OCI-LY3 (cell line): Measurements from ENCODE around the gene SPPL2A.

ENCODE experiments used
- H2AFZ ChIP-seq: fragments of 200-600, 300-600 bp; shearing (Covaris generic); 2 replicates; pipeline ENCODE4 v1.6.0; 2014; ENCODE audit warnings: antibody characterized with exemption, low read depth, low read length
- H3K27ac ChIP-seq: fragments of 200-600, 300-600 bp; sonication (generic); 2 replicates; pipeline ENCODE4 v1.5.1; 2014; ENCODE audit warnings: mild to moderate bottlenecking, low read length, moderate library complexity, mixed read lengths
- H3K27me3 ChIP-seq: fragments of 200-600, 300-600 bp; sonication (generic); 2 replicates; pipeline ENCODE4 v1.6.1; 2014; ENCODE audit warnings: low read depth, low read length, mixed read lengths
- H3K36me3 ChIP-seq: fragments of 200-600, 300-600 bp; sonication (generic); replicated peaks from 2 replicates; pipeline ENCODE3; 2014; ENCODE audit warnings: low read depth, low read length, mixed read lengths
- H3K4me1 ChIP-seq: fragments of 300-600, 200-600 bp; sonication (generic); 2 replicates; pipeline ENCODE4 v1.6.1; 2014; ENCODE audit warnings: low read length, mixed read lengths
- H3K4me2 ChIP-seq: fragments of 200-600, 300-600 bp; sonication (generic); 2 replicates; pipeline ENCODE4 v1.6.1; 2014; ENCODE audit warnings: low read length, mixed read lengths
- H3K4me3 ChIP-seq: fragments of 300-600, 200-600 bp; sonication (generic); 2 replicates; pipeline ENCODE4 v1.5.1; 2014; ENCODE audit warnings: antibody characterized with exemption, mild to moderate bottlenecking, low read length, moderate library complexity
- H3K79me2 ChIP-seq: fragments of 300-600, 200-600 bp; shearing (Covaris generic); 2 replicates; pipeline ENCODE4 v1.6.1; 2014; ENCODE audit warnings: mild to moderate bottlenecking, low read length, mixed read lengths
- H3K9ac ChIP-seq: fragments of 300-600, 200-600 bp; shearing (Covaris generic); 2 replicates; pipeline ENCODE4 v1.6.0; 2014; ENCODE audit warnings: mild to moderate bottlenecking, low read length, moderate library complexity
- H3K9me3 ChIP-seq: fragments of 200-600, 300-600 bp; shearing (Covaris generic); 2 replicates; pipeline ENCODE4 v1.6.1; 2014; ENCODE audit warnings: low read length, mixed read lengths; ENCODE audit not compliant: insufficient read depth
- H4K20me1 ChIP-seq: fragments of 200-600, 300-600 bp; sonication (generic); 2 replicates; pipeline ENCODE4 v1.6.1; 2016; ENCODE audit warnings: low read length, mixed read lengths; ENCODE audit not compliant: insufficient read depth
- CTCF ChIP-seq: fragments of 200-600, 300-600 bp; sonication (generic); IDR thresholded peaks from 2 replicates; pipeline ENCODE4 v1.5.1; 2014; ENCODE audit warnings: antibody characterized with exemption, low read length, low read depth
- EZH2phosphoT487 ChIP-seq: fragments of 200-600 bp; shearing (Covaris generic); IDR thresholded peaks from 2 replicates; pipeline ENCODE4 v1.6.1; 2018; ENCODE audit warnings: antibody characterized with exemption, mixed run types, low read depth

Gene SPPL2A

GRCh38 chr15:50740955-50741354 is 24.6 kb downstream of the SPPL2A start:
- no peak overlapping the region for H3K4me3 ChIP-seq

GRCh38 chr15:50736823-50737222 is 28.7 kb downstream of the SPPL2A start:
- H3K36me3 ChIP-seq, result peaks cover 18% of the 10 kb centered on the region
- H3K4me2 ChIP-seq, result no peak overlapping the region
- H3K9ac ChIP-seq, result no peak overlapping the region

More at GRCh38 chr15:50740955-50741354, 24.6 kb downstream of the SPPL2A start:
- H4K20me1 ChIP-seq, result no peaks in the 10 kb centered on the region
- H3K4me1 ChIP-seq, result no peaks in the 10 kb centered on the region
- peaks cover 5% of the 10 kb centered on the region for H3K36me3 ChIP-seq
- no peaks in the 10 kb centered on the region for H3K27me3 ChIP-seq
- no peaks in the 10 kb centered on the region for H3K9me3 ChIP-seq
- H3K9ac ChIP-seq, result no peak overlapping the region
- H3K27ac ChIP-seq, result no peak overlapping the region
- no peak for TF ChIP-seq CTCF
- no peak for TF ChIP-seq EZH2phosphoT487
- no peak overlapping the region for H2AFZ ChIP-seq
- no peak overlapping the region for H3K4me2 ChIP-seq
- H3K79me2 ChIP-seq, result no peaks in the 10 kb centered on the region

GRCh38 chr15:50735156-50735555 is 30.4 kb downstream of the SPPL2A start:
- Histone ChIP-seq H3K27ac (no peak overlapping the region), H3K4me1 (no peaks in the 10 kb centered on the region), H3K4me3 (no peak overlapping the region), H3K27me3 (no peaks in the 10 kb centered on the region), H2AFZ (no peak overlapping the region), H4K20me1 (no peaks in the 10 kb centered on the region), H3K9ac (no peak overlapping the region), H3K79me2 (no peaks in the 10 kb centered on the region), H3K9me3 (no peaks in the 10 kb centered on the region), H3K4me2 (no peak overlapping the region), H3K36me3 (peaks cover 17% of the 10 kb centered on the region)
- TF ChIP-seq EZH2phosphoT487 (no peak), CTCF (no peak)

More at GRCh38 chr15:50736823-50737222, 28.7 kb downstream of the SPPL2A start:
- H3K9me3 ChIP-seq, result no peaks in the 10 kb centered on the region
- TF ChIP-seq EZH2phosphoT487 (no peak), CTCF (no peak)
- H2AFZ ChIP-seq, result no peak overlapping the region
- no peak overlapping the region for H3K4me3 ChIP-seq
- no peaks in the 10 kb centered on the region for H4K20me1 ChIP-seq
- no peak overlapping the region for H3K27ac ChIP-seq
- H3K4me1 ChIP-seq, result no peaks in the 10 kb centered on the region
- H3K27me3 ChIP-seq, result no peaks in the 10 kb centered on the region
- no peaks in the 10 kb centered on the region for H3K79me2 ChIP-seq

GRCh38 chr15:50726315-50726714 is 39.2 kb downstream of the SPPL2A start:
- Histone ChIP-seq H3K9me3 (no peaks in the 10 kb centered on the region), H3K4me2 (no peak overlapping the region), H3K4me3 (no peak overlapping the region), H3K4me1 (no peaks in the 10 kb centered on the region), H3K79me2 (no peaks in the 10 kb centered on the region), H3K9ac (no peak overlapping the region), H2AFZ (no peak overlapping the region), H4K20me1 (no peaks in the 10 kb centered on the region), H3K36me3 (peaks cover 22% of the 10 kb centered on the region), H3K27ac (no peak overlapping the region), H3K27me3 (no peaks in the 10 kb centered on the region)
- no peak for TF ChIP-seq EZH2phosphoT487
- TF ChIP-seq CTCF, result no peak
